BJ (cell line): ENCODE data around the gene RNF214. TPM values are rescaled to one million over a fixed set of nuclear protein-coding genes. Genes with fewer than 3 reads are reported as not detected.
A peak's percentile ranks its signal among the peaks of the same experiment; 100 is the strongest.

ENCODE experiments used
- CTCF ChIA-PET: fragments of 350-600 bp; formaldehyde crosslinking; extraction: SDS; loops from one replicate; lab custom pipeline; 2021; ENCODE audit warnings: antibody characterized with exemption, inconsistent platforms; lab: Yijun Ruan, JAX
- POLR2A ChIA-PET: fragments of 300-600 bp; sonication (Branson Sonifier 250); formaldehyde crosslinking; extraction: SDS; loops from one replicate; lab custom pipeline; 2021; ENCODE audit warnings: antibody characterized with exemption; lab: Charles Lee
- DNase-seq: peaks from one replicate; pipeline ENCODE4 v3.0.0-alpha.2; 2011; ENCODE audit warnings: low read depth
- H3K27me3 ChIP-seq: 2 replicates; pipeline ENCODE4 v1.6.0; 2011; ENCODE audit warnings: low read length; ENCODE audit not compliant: control insufficient read depth, insufficient read depth
- H3K36me3 ChIP-seq: 2 replicates; pipeline ENCODE4 v1.5.1; 2011; ENCODE audit warnings: low read length; ENCODE audit not compliant: control insufficient read depth, insufficient read depth
- H3K4me3 ChIP-seq: 2 replicates; pipeline ENCODE4 v1.5.1; 2011; ENCODE audit warnings: low read depth, mild to moderate bottlenecking, control low read depth, low read length
- CTCF ChIP-seq: IDR thresholded peaks from 2 replicates; pipeline ENCODE4 v1.5.1; 2011; ENCODE audit warnings: low read depth, mild to moderate bottlenecking, control low read depth, inconsistent platforms, low read length, moderate library complexity; ENCODE audit not compliant: insufficient read depth
- polyA plus RNA-seq: library from polyadenylated mRNA; depleted of rRNA; stranded (reverse); fragments of >200 nt; gene quantifications from 2 replicates; pipeline ENCODE4 v1.2.3, GENCODE V29; 2011

RNF214 gene
- polyA plus RNA-seq, 1 experiment, result 17.1 TPM

- TF ChIP-seq CTCF, result no peak
- no peak for DNase-seq
- no peak overlapping the region for H3K4me3 ChIP-seq
- ChIA-PET CTCF (interaction anchor here (0.5 to 2.3 kb wide), 4 partner anchors 11 to 569 kb away, joined by 3 to 6 read pairs (median 4); no protein-coding TSS in a partner anchor), POLR2A (no interaction called here)
- no peaks in the 10 kb centered on the region for H3K27me3 ChIP-seq
- H3K36me3 ChIP-seq, result peaks cover 7% of the 10 kb centered on the region
Measured at GRCh38 chr11:117238221-117238620, 5.8 kb downstream of the RNF214 start.

- DNase-seq, result peak; percentile 94
- H3K36me3 ChIP-seq, result peaks cover 11% of the 10 kb centered on the region
- TF ChIP-seq CTCF, result peak; percentile 76
- no peaks in the 10 kb centered on the region for H3K27me3 ChIP-seq
- POLR2A ChIA-PET, result no interaction called here
- no peak overlapping the region for H3K4me3 ChIP-seq
- CTCF ChIA-PET, result interaction anchor here (0.6 to 2.3 kb wide), 10 partner anchors 12 to 372 kb away, joined by 3 to 6 read pairs (median 3); no protein-coding TSS in a partner anchor
Measured at GRCh38 chr11:117239295-117239694, 6.8 kb downstream of the RNF214 start.

GRCh38 chr11:117248341-117248740, 15.9 kb downstream of the RNF214 start:
- ChIA-PET CTCF (interaction anchor here (0.6 to 0.8 kb wide), 2 partner anchors 8 to 10 kb away, joined by 3 read pairs; no protein-coding TSS in a partner anchor), POLR2A (no interaction called here)
- no peak for DNase-seq
- no peak overlapping the region for H3K4me3 ChIP-seq
- peaks cover 7% of the 10 kb centered on the region for H3K36me3 ChIP-seq
- TF ChIP-seq CTCF, result no peak
- H3K27me3 ChIP-seq, result no peaks in the 10 kb centered on the region

GRCh38 chr11:117249571-117249970, 17.1 kb downstream of the RNF214 start:
- no peak for DNase-seq
- peaks cover 2% of the 10 kb centered on the region; the same call in 1 of the 2 replicates for H3K36me3 ChIP-seq
- CTCF ChIA-PET, result no interaction called here
- no peak for TF ChIP-seq CTCF
- H3K4me3 ChIP-seq, result no peak overlapping the region
- POLR2A ChIA-PET, result no interaction called here
- no peaks in the 10 kb centered on the region for H3K27me3 ChIP-seq

- no peak overlapping the region for H3K4me3 ChIP-seq
- no peak for TF ChIP-seq CTCF
- no peak for DNase-seq
- H3K27me3 ChIP-seq, result no peaks in the 10 kb centered on the region
- ChIA-PET CTCF (no interaction called here), POLR2A (no interaction called here)
- H3K36me3 ChIP-seq, result peaks cover 1% of the 10 kb centered on the region; the same call in 1 of the 2 replicates
Measured at GRCh38 chr11:117251506-117251905, 19.0 kb downstream of the RNF214 start.
